ENCODE data around the gene KLF9. TPM values are rescaled to one million over a fixed set of nuclear protein-coding genes. Genes with fewer than 3 reads are reported as not detected.

Gene KLF9
- total RNA-seq, 1 experiment from 2014 or later: 1.0 TPM

- TF ChIP-seq AR (CRISPR knock-in tag; IDR thresholded peaks at IDR 0.05) (no peak), FOXJ3 (CRISPR knock-in tag; IDR thresholded peaks at IDR 0.05; ENCODE audit: borderline replicate concordance) (no peak), EMX1 (CRISPR knock-in tag; IDR thresholded peaks at IDR 0.05) (no peak)
Measured at GRCh38 chr9:70403618-70404025, 10.8 kb downstream of the KLF9 start (continued).

- TF ChIP-seq CDX4 (CRISPR knock-in tag; IDR thresholded peaks at IDR 0.05; ENCODE audit: borderline replicate concordance) (no peak), ERG (CRISPR knock-in tag; IDR thresholded peaks at IDR 0.05) (no peak), ZBTB21 (CRISPR knock-in tag; IDR thresholded peaks at IDR 0.05; ENCODE audit: borderline replicate concordance) (no peak), SOX15 (CRISPR knock-in tag; IDR thresholded peaks at IDR 0.05) (no peak), MLX (CRISPR knock-in tag; IDR thresholded peaks at IDR 0.05) (no peak), TEAD4 (CRISPR knock-in tag; IDR thresholded peaks at IDR 0.05) (no peak), KAT7 (CRISPR knock-in tag; IDR thresholded peaks at IDR 0.05; ENCODE audit: borderline replicate concordance) (no peak), ARID4B (CRISPR knock-in tag; IDR thresholded peaks at IDR 0.05; ENCODE audit: borderline replicate concordance) (no peak), NFYB (CRISPR knock-in tag; conservative IDR thresholded peaks at IDR 0.05; ENCODE audit: low read depth) (no peak), ZNF232 (CRISPR knock-in tag; IDR thresholded peaks at IDR 0.05) (no peak), NFE2L1 (CRISPR knock-in tag; IDR thresholded peaks at IDR 0.05) (no peak)
- H3K27ac Mint-ChIP-seq: no peak overlapping the region
- ChIA-PET POLR2A (interaction anchor here (0.6 kb wide), 1 partner anchor 201 kb away, joined by 6 read pairs; no protein-coding TSS in a partner anchor), CTCF (interaction anchor here (1.4 kb wide), 1 partner anchor 15 kb away, joined by 4 read pairs; no protein-coding TSS in a partner anchor)
- no peak for ATAC-seq
- H3K4me1 Mint-ChIP-seq: peaks cover 22% of the 10 kb centered on the region
- H3K9me3 Mint-ChIP-seq: no peaks in the 10 kb centered on the region
- no peak for DNase-seq (ENCODE audit: low spot score)
- H3K27me3 Mint-ChIP-seq (ENCODE audit: low read depth): peaks cover 11% of the 10 kb centered on the region
- no peaks in the 10 kb centered on the region for H3K36me3 Mint-ChIP-seq
- no peak overlapping the region for H3K4me3 Mint-ChIP-seq
Measured at GRCh38 chr9:70403166-70403565, 11.3 kb downstream of the KLF9 start.

GRCh38 chr9:70402213-70402612 is 12.2 kb downstream of the KLF9 start:
- Mint-ChIP-seq H3K4me3 (no peak overlapping the region), H3K27ac (no peak overlapping the region), H3K9me3 (no peaks in the 10 kb centered on the region), H3K36me3 (no peaks in the 10 kb centered on the region), H3K27me3 (ENCODE audit: low read depth) (peaks cover 11% of the 10 kb centered on the region), H3K4me1 (peaks cover 18% of the 10 kb centered on the region)
- ATAC-seq: no peak
- DNase-seq (ENCODE audit: low spot score): no peak
- POLR2A ChIA-PET: interaction anchor here (0.7 kb wide), 1 partner anchor 1046 kb away, joined by 6 read pairs; no protein-coding TSS in a partner anchor
- CTCF ChIA-PET: no interaction called here
- TF ChIP-seq ESRRA (CRISPR knock-in tag; IDR thresholded peaks at IDR 0.05; ENCODE audit: borderline replicate concordance) (no peak), ZNF219 (CRISPR knock-in tag; IDR thresholded peaks at IDR 0.05; ENCODE audit: borderline replicate concordance) (no peak), IRF1 (CRISPR knock-in tag; IDR thresholded peaks at IDR 0.05) (no peak), NR3C1 (CRISPR knock-in tag; conservative IDR thresholded peaks at IDR 0.05; ENCODE audit: low read depth) (no peak), JAZF1 (CRISPR knock-in tag; IDR thresholded peaks at IDR 0.05) (no peak)

Measured in WTC11 (cell line).